Right lobe of liver (tissue), 6 donors: ENCODE results near the gene SIDT2. TPM values are rescaled to one million over a fixed set of nuclear protein-coding genes. Genes with fewer than 3 reads are reported as not detected.

Experiments used
- ATAC-seq, 4 donors: fragments of 200-7000 bp; cut with Tn5 transposase; one replicate each; pipeline ENCODE4 v1.9.1; 2020; ENCODE audit warnings: mild to moderate bottlenecking in 4 of 4, moderate library complexity in 4 of 4
- DNase-seq, 3 donors: peaks; one replicate each; pipeline ENCODE4 v3.0.0-alpha.2; 2020
- H3K27ac ChIP-seq, 3 donors: fragments of 200-600 bp; one replicate each; pipeline ENCODE4 v1.8.0; 2022
- H3K27me3 ChIP-seq, 2 donors: fragments of 200-600 bp; one replicate each; pipeline ENCODE4 v1.8.0; 2022
- H3K36me3 ChIP-seq, 4 donors: fragments of 200-600 bp; sonication (generic) in 1 of 4; one replicate each; pipeline versions ENCODE4 v1.5.1 to v1.8.0; 2017 to 2022; ENCODE audit warnings: control low read depth in 1 of 4
- H3K4me1 ChIP-seq, 4 donors: fragments of 200-600 bp; sonication (generic) in 1 of 4; one replicate each; pipeline versions ENCODE4 v1.5.1 to v1.8.0; 2017 to 2022; ENCODE audit warnings: control low read depth in 1 of 4
- H3K4me3 ChIP-seq, 3 donors: fragments of 200-600 bp; one replicate each; pipeline ENCODE4 v1.8.0; 2022
- H3K9me3 ChIP-seq, 4 donors: fragments of 200-600 bp; sonication (generic) in 1 of 4; one replicate each; pipeline versions ENCODE4 v1.5.1 to v1.8.0; 2017 to 2022; ENCODE audit warnings: control low read depth in 1 of 4
- POLR2A ChIP-seq: fragments of 450-650 bp; IDR thresholded peaks from one replicate; pipeline ENCODE4 v1.6.1; 2017; ENCODE audit warnings: antibody characterized with exemption, mild to moderate bottlenecking
- WGBS: methylation state at CpG from one replicate; pipeline ENCODE4 v1.1.6; 2018; ENCODE audit warnings: low coverage, low lambda C conversion rate; ENCODE audit not compliant: insufficient coverage; ENCODE audit errors: missing lambda C conversion rate; 5-methylcytosine and 5-hydroxymethylcytosine counted together
- intact Hi-C, 2 donors: fragments of 100-400 bp; cut with DNase I; formaldehyde crosslinking; loops; one replicate each; pipeline versions ENCODE4 v1.11.2 to v1.14.1; 2022
- total RNA-seq, 6 experiments: library from RNA; depleted of rRNA in 2 of 6; stranded (reverse); fragments of >200 nt in 2 of 6; fragmentation: NEBNext Ultra II Directional in 3 of 6; extraction: Animal tissue kit (Norgen Biotek cat#: 25700) in 3 of 6; gene quantifications; one replicate each; pipeline versions ENCODE4 v1.1.0 to v1.2.4, GENCODE V29; 2016 to 2023
- TF ChIP-seq, protein P1 (sequence below), 4 donors: fragments of 200-600 bp in 3 of 4; fragments of 450-650 bp in 1 of 4; IDR thresholded peaks; one replicate each; pipeline versions ENCODE4 v1.5.1 to v1.8.0; 2016 to 2022; ENCODE audit warnings: antibody characterized with exemption in 4 of 4, mild to moderate bottlenecking in 2 of 4
- donor health status: DM: no; HTN: yes; CAD: no.
- donor health status: DM: no; HTN: no; CAD: no.
- donor health status: DM: no; HTN: no; CAD: no.
- donor health status: DM: no; HTN: yes; CAD: no.
- donor health status: DM: no; HTN: yes; CAD: no.

The SIDT2 gene
- total RNA-seq, 6 experiments from 2014 or later: 24.6 to 49.9 (median 35.5) TPM

DNA sequence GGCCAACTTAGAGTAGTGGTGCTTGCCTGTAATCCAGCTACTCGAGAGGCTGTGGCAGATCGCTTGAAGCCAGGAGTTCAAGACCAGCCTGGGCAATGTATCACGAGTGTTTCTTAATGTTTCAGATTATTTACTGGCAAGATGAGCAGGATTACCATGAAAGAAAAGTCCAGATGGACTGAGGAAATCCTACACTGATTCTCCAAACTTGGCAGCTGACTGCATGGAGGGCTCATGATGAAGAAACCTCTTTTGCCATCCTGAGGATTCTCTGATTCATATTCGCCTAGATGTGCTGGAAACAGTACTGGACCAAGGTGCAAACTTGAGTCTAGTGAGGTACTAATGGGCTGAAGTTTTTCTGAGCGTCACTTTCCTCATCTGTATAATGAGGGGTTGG lies 2.8 kb upstream of the SIDT2 start:
- H3K27ac ChIP-seq: no peak overlapping the region
- intact Hi-C loops: loop anchor here in 1 of 2 donors (10.0 kb wide), 1 partner anchor 49 kb away; no protein-coding TSS in a partner anchor
- H3K4me1 ChIP-seq: peaks cover 0 to 21% (median 5%) of the 10 kb centered on the region in 4 donors
- no peaks in the 10 kb centered on the region for H3K27me3 ChIP-seq
- ATAC-seq: no peak
- no peak for DNase-seq
- WGBS: 86% methylated on average over 3 of the region's 5 CpGs
- H3K4me3 ChIP-seq: no peak overlapping the region
- peaks cover 0 to 3% (median 0%) of the 10 kb centered on the region in 4 donors for H3K36me3 ChIP-seq
- TF ChIP-seq, protein P1, sequence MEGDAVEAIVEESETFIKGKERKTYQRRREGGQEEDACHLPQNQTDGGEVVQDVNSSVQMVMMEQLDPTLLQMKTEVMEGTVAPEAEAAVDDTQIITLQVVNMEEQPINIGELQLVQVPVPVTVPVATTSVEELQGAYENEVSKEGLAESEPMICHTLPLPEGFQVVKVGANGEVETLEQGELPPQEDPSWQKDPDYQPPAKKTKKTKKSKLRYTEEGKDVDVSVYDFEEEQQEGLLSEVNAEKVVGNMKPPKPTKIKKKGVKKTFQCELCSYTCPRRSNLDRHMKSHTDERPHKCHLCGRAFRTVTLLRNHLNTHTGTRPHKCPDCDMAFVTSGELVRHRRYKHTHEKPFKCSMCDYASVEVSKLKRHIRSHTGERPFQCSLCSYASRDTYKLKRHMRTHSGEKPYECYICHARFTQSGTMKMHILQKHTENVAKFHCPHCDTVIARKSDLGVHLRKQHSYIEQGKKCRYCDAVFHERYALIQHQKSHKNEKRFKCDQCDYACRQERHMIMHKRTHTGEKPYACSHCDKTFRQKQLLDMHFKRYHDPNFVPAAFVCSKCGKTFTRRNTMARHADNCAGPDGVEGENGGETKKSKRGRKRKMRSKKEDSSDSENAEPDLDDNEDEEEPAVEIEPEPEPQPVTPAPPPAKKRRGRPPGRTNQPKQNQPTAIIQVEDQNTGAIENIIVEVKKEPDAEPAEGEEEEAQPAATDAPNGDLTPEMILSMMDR (IDR thresholded peaks at IDR 0.05): no peak
- no peak for TF ChIP-seq POLR2A
- H3K9me3 ChIP-seq: no peaks in the 10 kb centered on the region

DNA sequence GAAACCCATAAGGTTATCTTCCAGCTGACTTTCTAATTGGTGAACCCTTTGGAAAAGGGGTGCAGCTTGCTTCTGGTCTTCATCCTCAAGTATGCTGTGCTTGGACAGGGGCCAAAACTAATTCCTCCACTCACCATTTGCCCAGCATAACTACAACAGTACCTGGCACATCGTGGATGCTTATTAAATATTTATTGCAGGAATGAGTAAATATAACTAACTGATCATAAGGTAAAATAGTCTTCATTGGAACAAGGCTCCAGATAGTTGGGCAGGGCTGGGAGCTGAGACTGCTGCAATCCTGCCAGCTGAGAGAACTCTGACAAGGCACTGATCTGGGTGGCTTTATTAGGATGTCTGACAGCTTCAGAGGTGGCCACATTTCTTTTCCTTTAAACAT lies 2.4 kb upstream of the SIDT2 start:
- intact Hi-C loops: loop anchor here in 1 of 2 donors (10.0 kb wide), 1 partner anchor 49 kb away; no protein-coding TSS in a partner anchor
- H3K9me3 ChIP-seq: no peaks in the 10 kb centered on the region
- H3K27me3 ChIP-seq: no peaks in the 10 kb centered on the region
- no peaks in the 10 kb centered on the region for H3K36me3 ChIP-seq
- ATAC-seq: no peak
- H3K4me1 ChIP-seq: peaks cover 0 to 25% (median 5%) of the 10 kb centered on the region in 4 donors
- no peak for TF ChIP-seq POLR2A
- TF ChIP-seq, protein P1 (IDR thresholded peaks at IDR 0.05): no peak
- H3K27ac ChIP-seq: no peak overlapping the region
- no peak for DNase-seq
- no peak overlapping the region for H3K4me3 ChIP-seq
- WGBS: 71% methylated on average over 1 of the region's 1 CpG

DNA sequence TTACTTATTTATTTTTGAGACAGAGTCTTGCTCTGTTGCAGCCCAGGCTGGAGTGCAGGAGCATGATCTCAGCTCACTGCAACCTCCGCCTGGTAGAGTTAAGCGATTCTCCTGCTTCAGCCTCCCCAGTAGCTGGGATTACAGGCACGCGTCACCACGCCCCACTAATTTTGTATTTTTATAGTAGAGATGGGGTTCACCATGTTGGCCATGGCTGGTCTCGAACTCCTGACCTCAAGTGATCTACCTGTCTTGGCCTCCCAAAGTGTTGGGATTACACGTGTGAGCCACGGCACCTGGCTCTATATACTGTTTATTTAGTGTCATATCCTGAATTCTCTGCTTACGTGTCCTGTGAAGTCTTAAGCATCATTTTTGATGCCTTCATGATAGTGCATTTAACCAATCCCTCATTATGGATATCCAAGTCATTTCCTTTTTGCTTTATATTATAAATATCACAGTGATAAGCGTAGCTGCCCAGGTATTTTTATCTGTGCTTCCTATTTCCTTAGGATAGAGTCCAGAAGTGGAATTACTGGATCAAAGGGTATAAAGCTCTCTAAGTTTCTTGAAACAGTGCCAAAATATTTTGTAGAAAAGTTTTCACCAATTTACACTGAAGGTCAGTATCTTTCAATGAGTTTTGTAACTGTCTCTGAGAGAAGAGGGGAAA lies 871 bp upstream of the SIDT2 start:
- peak overlapping the region; percentile 93 to 97 (median 95) for H3K27ac ChIP-seq
- H3K4me3 ChIP-seq: peak overlapping the region in 2 of 3 donors; percentile 92 to 100
- intact Hi-C loops: loop anchor here in 1 of 2 donors (10.0 kb wide), 1 partner anchor 47 kb away; no protein-coding TSS in a partner anchor

DNA sequence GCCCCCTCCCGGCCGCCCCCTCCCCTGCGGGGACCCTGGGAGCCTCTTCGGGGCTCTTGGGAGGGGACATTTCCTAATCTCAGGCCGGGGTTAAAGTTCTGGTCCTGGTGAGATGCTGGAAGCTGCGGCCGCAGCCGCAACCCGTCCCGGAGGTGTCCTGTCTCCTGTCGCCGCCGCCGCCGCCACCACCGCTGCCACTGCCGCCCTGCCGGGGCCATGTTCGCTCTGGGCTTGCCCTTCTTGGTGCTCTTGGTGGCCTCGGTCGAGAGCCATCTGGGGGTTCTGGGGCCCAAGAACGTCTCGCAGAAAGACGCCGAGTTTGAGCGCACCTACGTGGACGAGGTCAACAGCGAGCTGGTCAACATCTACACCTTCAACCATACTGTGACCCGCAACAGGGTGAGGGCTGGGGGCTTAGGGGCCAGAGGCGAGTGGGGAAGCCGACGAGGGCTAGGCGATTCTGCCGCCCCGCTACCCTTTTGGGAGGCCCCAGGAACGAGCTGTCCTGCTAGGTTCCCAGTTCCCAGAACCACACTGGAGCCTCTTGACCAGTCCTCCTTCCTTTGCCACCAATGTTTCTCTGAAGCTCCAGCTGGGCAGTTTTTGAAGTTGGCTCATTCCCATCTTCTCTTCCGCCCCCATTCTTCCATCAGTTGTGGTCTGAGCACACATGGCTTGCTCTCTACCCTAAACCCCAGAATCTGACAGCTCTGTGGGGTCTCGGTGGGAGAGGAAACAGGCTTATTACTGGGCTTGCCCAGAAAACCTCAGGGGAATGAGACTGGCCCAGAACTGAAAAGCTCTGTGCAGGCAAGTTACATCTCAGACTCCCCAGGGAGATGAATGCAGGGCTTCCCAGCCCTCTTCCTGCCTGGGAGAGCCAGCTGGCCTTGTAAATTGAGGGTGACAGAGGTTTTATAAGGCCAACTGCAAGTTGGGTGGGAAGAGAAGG lies 781 bp downstream of the SIDT2 start:
- TF ChIP-seq POLR2A: no peak
- TF ChIP-seq, protein P1 (IDR thresholded peaks at IDR 0.05): no peak
- DNase-seq: peak; percentile 67 to 76 (median 69)
- no peaks in the 10 kb centered on the region for H3K27me3 ChIP-seq
- 3% methylated on average over 11 of the region's 39 CpGs for WGBS
- peak overlapping the region; percentile 93 to 97 (median 95) for H3K27ac ChIP-seq
- no peaks in the 10 kb centered on the region for H3K9me3 ChIP-seq
- H3K4me3 ChIP-seq: peak overlapping the region; percentile 92 to 100 (median 93)
- H3K36me3 ChIP-seq: peaks cover 0 to 22% (median 8%) of the 10 kb centered on the region in 4 donors
- intact Hi-C loops: loop anchor here in 1 of 2 donors (10.0 kb wide), 1 partner anchor 45 kb away; no protein-coding TSS in a partner anchor
- peaks cover 0 to 22% (median 5%) of the 10 kb centered on the region in 4 donors for H3K4me1 ChIP-seq
- ATAC-seq: peak; percentile 61 to 77 (median 72)

More for the DNA sequence above, 871 bp upstream of the SIDT2 start:
- no peak for DNase-seq
- Histone ChIP-seq H3K27me3 (no peaks in the 10 kb centered on the region), H3K36me3 (peaks cover 0 to 11% (median 5%) of the 10 kb centered on the region in 4 donors), H3K4me1 (peaks cover 0 to 25% (median 5%) of the 10 kb centered on the region in 4 donors), H3K9me3 (no peaks in the 10 kb centered on the region)
- no peak for ATAC-seq
- 84% methylated on average over 10 of the region's 10 CpGs for WGBS
- no peak for TF ChIP-seq POLR2A
- TF ChIP-seq, protein P1 (IDR thresholded peaks at IDR 0.05): no peak
